WTC11 (cell line): ENCODE measurements around the gene CSNK1G1. TPM values are rescaled to one million over a fixed set of nuclear protein-coding genes. Genes with fewer than 3 reads are reported as not detected.
"Not testable (repeated sequence)": the region's sequence is repeated elsewhere in the genome, so short reads cannot be mapped to it uniquely, and the experiment has no call there.

Experiments
- ATAC-seq: fragments of 200-7000 bp; cut with Tn5 transposase; 2 replicates; pipeline ENCODE4 v1.10.0; 2021; ENCODE audit warnings: mild to moderate bottlenecking, moderate library complexity
- CTCF ChIA-PET: fragments of 300-600 bp; sonication (Branson Sonifier 250); formaldehyde crosslinking; loops from one replicate; lab custom pipeline; 2021; ENCODE audit warnings: antibody characterized with exemption; lab: Charles Lee
- POLR2A ChIA-PET: fragments of 350-600 bp; sonication (Branson Sonifier 250); formaldehyde crosslinking; loops from one replicate; lab custom pipeline; 2021; ENCODE audit warnings: antibody characterized with exemption; lab: Charles Lee
- DNase-seq: peaks from one replicate; pipeline ENCODE4 v3.0.0; 2021; ENCODE audit warnings: low spot score
- H3K27ac Mint-ChIP-seq: 2 replicates; pipeline ENCODE4 v1.8.0; 2021; ENCODE audit warnings: mixed read lengths
- H3K27me3 Mint-ChIP-seq: 2 replicates; pipeline ENCODE4 v1.8.0; 2021; ENCODE audit warnings: low read depth, mild to moderate bottlenecking, moderate library complexity, mixed read lengths
- H3K36me3 Mint-ChIP-seq: 2 replicates; pipeline ENCODE4 v1.8.0; 2021; ENCODE audit warnings: mixed read lengths
- H3K4me1 Mint-ChIP-seq: 2 replicates; pipeline ENCODE4 v1.8.0; 2022; ENCODE audit warnings: mixed read lengths
- H3K4me3 Mint-ChIP-seq: 2 replicates; pipeline ENCODE4 v1.8.0; 2021; ENCODE audit warnings: mild to moderate bottlenecking, moderate library complexity, mixed read lengths
- H3K9me3 Mint-ChIP-seq: 2 replicates; pipeline ENCODE4 v1.8.0; 2021; ENCODE audit warnings: mixed read lengths
- ATF2 ChIP-seq: sonication (generic); formaldehyde crosslinking; IDR thresholded peaks from 2 replicates; pipeline ENCODE4 v1.8.1; 2022; ENCODE audit warnings: low read depth, missing genetic modification reagents, borderline replicate concordance
- CDX4 ChIP-seq: fragments of 250-450 bp; sonication (Bioruptor Pico); IDR thresholded peaks from 2 replicates; pipeline ENCODE4 v1.9.0; 2021; ENCODE audit warnings: moderate library complexity, mild to moderate bottlenecking, inconsistent platforms, borderline replicate concordance
- ELF4 ChIP-seq: sonication (generic); formaldehyde crosslinking; IDR thresholded peaks from 2 replicates; pipeline ENCODE4 v1.8.1; 2022; ENCODE audit warnings: low read depth, mild to moderate bottlenecking, moderate library complexity, missing genetic modification reagents
- FOXK1 ChIP-seq: sonication (generic); formaldehyde crosslinking; IDR thresholded peaks from 2 replicates; pipeline ENCODE4 v1.8.0; 2022; ENCODE audit warnings: mild to moderate bottlenecking, moderate library complexity, missing genetic modification reagents
- GABPB1 ChIP-seq: sonication (generic); formaldehyde crosslinking; IDR thresholded peaks from 2 replicates; pipeline ENCODE4 v1.8.1; 2023; ENCODE audit warnings: mild to moderate bottlenecking, missing genetic modification reagents
- IRF1 ChIP-seq: sonication (generic); formaldehyde crosslinking; IDR thresholded peaks from 2 replicates; pipeline ENCODE4 v1.8.0; 2023; ENCODE audit warnings: missing genetic modification reagents
- JAZF1 ChIP-seq: fragments of 250-450 bp; sonication (Bioruptor Pico); IDR thresholded peaks from 2 replicates; pipeline ENCODE4 v1.9.0; 2021; ENCODE audit warnings: moderate library complexity, mild to moderate bottlenecking, inconsistent platforms
- JUN ChIP-seq: sonication (generic); formaldehyde crosslinking; IDR thresholded peaks from 2 replicates; pipeline ENCODE4 v1.8.0; 2023; ENCODE audit warnings: mild to moderate bottlenecking, missing genetic modification reagents
- USF1 ChIP-seq: sonication (generic); formaldehyde crosslinking; IDR thresholded peaks from 2 replicates; pipeline ENCODE4 v1.8.0; 2022; ENCODE audit warnings: mild to moderate bottlenecking, missing genetic modification reagents
- ZNF138 ChIP-seq: sonication (generic); formaldehyde crosslinking; conservative IDR thresholded peaks from 2 replicates; pipeline ENCODE4 v1.8.1; 2022; ENCODE audit warnings: mild to moderate bottlenecking, moderate library complexity, missing genetic modification reagents
- ZNF317 ChIP-seq: sonication (generic); formaldehyde crosslinking; IDR thresholded peaks from 2 replicates; pipeline ENCODE4 v1.8.1; 2023; ENCODE audit warnings: low read depth, mild to moderate bottlenecking, moderate library complexity, missing genetic modification reagents, borderline replicate concordance
- ZNF396 ChIP-seq: fragments of 250-450 bp; sonication (Bioruptor Pico); IDR thresholded peaks from 2 replicates; pipeline ENCODE4 v1.8.0; 2021; ENCODE audit warnings: mild to moderate bottlenecking, moderate library complexity, borderline replicate concordance
- ZNF416 ChIP-seq: fragments of 250-450 bp; sonication (Bioruptor Pico); IDR thresholded peaks from 2 replicates; pipeline ENCODE4 v1.9.0; 2021; ENCODE audit warnings: mild to moderate bottlenecking, inconsistent platforms
- ZNF671 ChIP-seq: fragments of 250-450 bp; sonication (Bioruptor Pico); IDR thresholded peaks from 2 replicates; pipeline ENCODE4 v1.8.0; 2021; ENCODE audit warnings: mild to moderate bottlenecking
- total RNA-seq: library from RNA; stranded (reverse); gene quantifications from 3 replicates; pipeline ENCODE4 v1.2.3, GENCODE V29; 2021
- TF ChIP-seq, protein P1 (sequence below): sonication (generic); formaldehyde crosslinking; IDR thresholded peaks from 2 replicates; pipeline ENCODE4 v1.8.1; 2023; ENCODE audit warnings: mild to moderate bottlenecking, missing genetic modification reagents
- TF ChIP-seq, protein P2 (sequence below): fragments of 250-450 bp; sonication (Bioruptor Pico); IDR thresholded peaks from 2 replicates; pipeline ENCODE4 v2.1.2; 2022; ENCODE audit warnings: mild to moderate bottlenecking, moderate library complexity
- TF ChIP-seq, protein P3 (sequence below): sonication (generic); formaldehyde crosslinking; IDR thresholded peaks from 2 replicates; pipeline ENCODE4 v1.8.1; 2022; ENCODE audit warnings: mild to moderate bottlenecking, moderate library complexity, missing genetic modification reagents
- TF ChIP-seq, protein P4 (sequence below): fragments of 250-450 bp; sonication (Bioruptor Pico); IDR thresholded peaks from 2 replicates; pipeline ENCODE4 v1.9.0; 2021; ENCODE audit warnings: mild to moderate bottlenecking
- TF ChIP-seq, protein P5 (sequence below): sonication (generic); formaldehyde crosslinking; IDR thresholded peaks from 2 replicates; pipeline ENCODE4 v1.8.1; 2022; ENCODE audit warnings: missing genetic modification reagents, borderline replicate concordance

The CSNK1G1 gene
- total RNA-seq, 1 experiment from 2014 or later = 19.3 TPM

DNA sequence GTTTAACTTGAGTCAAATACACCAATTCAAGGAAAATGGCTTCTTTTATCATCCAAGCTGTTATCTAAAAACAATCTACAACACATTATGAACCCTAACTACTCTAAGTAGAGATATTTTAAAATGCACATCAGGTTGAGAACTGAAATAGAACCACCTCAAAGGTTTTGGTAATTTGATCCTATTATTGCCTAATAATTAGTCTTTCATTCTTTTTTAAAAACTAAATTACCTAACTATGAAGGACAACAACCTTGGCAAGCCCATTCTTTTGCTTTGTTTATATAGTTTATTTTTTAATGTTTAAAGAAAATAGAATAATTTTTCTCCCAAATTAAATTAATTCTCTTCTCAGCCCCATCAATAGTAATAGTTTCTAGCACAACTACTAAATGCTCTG lies 132.1 kb downstream of the CSNK1G1 start:
- no peak for DNase-seq
- ChIA-PET POLR2A (no interaction called here), CTCF (no interaction called here)
- peaks cover 14% of the 10 kb centered on the region for H3K36me3 Mint-ChIP-seq
- H3K4me1 Mint-ChIP-seq = no peaks in the 10 kb centered on the region
- no peak for ATAC-seq
- H3K9me3 Mint-ChIP-seq = peaks cover 19% of the 10 kb centered on the region
- H3K4me3 Mint-ChIP-seq = no peak overlapping the region
- no peaks in the 10 kb centered on the region for H3K27me3 Mint-ChIP-seq
- no peak for TF ChIP-seq ATF2 (CRISPR knock-in tag)
- no peak for TF ChIP-seq IRF1 (CRISPR knock-in tag)
- no peak for TF ChIP-seq JUN
- TF ChIP-seq, all 79 proteins: peak for 0
- no peak overlapping the region for H3K27ac Mint-ChIP-seq

DNA sequence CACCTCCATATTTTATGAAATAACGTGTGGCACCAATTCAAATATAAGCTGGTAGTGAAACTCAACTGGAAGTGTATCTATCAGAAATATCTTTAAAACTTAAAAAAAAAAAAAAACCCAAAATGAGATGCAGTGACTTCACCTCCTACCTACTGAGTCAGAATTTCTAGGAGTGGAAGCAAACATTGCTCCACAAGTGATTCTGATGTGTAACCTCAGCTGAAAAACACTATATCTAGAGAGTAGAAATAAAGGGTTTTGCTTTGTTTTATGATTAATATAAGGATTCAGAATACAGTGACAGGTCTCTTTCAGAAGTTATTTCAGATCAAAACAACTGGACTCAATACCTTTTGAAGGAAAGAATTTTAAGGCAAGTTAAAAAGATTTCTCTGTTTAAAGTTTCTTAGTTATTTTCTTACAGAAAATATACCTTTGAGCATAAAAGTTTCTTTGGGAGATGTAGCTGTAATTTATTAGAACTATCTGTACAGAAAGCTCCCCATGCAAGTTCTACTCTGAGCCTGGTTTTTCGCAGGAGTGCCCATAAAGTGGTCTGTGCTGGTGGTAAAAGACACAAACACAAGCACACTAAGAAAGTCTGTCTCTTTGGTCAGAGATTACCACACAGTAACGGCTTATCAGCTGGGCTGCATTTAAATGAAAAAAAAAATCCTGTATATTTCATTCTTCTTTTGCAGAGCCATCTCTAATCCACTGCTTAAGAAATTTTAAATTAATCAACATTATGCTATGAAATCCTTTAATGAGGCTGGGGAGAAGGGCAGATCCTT lies 133.2 kb downstream of the CSNK1G1 start:
- H3K9me3 Mint-ChIP-seq = peaks cover 19% of the 10 kb centered on the region

DNA sequence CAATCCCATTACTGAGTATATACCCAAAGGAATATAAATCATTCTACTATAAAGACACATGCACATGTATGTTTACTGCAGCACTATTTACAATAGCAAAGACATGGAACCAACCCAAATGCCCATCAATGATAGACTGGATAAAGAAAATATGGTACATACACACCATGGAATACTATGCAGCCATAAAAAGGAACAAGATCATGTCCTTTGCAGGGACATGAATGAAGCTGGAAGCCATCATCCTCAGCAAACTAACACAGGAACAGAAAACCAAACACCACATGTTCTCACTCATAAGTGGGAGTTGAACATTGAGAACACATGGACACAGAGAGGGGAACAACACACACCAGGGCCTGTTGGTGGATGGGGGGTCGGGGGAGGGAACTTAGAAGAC lies 134.1 kb downstream of the CSNK1G1 start:
- H3K36me3 Mint-ChIP-seq = peaks cover 14% of the 10 kb centered on the region
- H3K27me3 Mint-ChIP-seq, DNase-seq, ATAC-seq, H3K4me3 Mint-ChIP-seq, CTCF ChIA-PET, H3K4me1 Mint-ChIP-seq, H3K27ac Mint-ChIP-seq: not testable (repeated sequence)
- peaks cover 19% of the 10 kb centered on the region for H3K9me3 Mint-ChIP-seq
- POLR2A ChIA-PET = interaction anchor here (0.5 to 0.7 kb wide), 2 partner anchors 97 to 130 kb away, joined by 3 to 4 read pairs; no protein-coding TSS in a partner anchor

More for the DNA sequence above, 133.2 kb downstream of the CSNK1G1 start:
- TF ChIP-seq JUN = no peak
- TF ChIP-seq, protein P1, sequence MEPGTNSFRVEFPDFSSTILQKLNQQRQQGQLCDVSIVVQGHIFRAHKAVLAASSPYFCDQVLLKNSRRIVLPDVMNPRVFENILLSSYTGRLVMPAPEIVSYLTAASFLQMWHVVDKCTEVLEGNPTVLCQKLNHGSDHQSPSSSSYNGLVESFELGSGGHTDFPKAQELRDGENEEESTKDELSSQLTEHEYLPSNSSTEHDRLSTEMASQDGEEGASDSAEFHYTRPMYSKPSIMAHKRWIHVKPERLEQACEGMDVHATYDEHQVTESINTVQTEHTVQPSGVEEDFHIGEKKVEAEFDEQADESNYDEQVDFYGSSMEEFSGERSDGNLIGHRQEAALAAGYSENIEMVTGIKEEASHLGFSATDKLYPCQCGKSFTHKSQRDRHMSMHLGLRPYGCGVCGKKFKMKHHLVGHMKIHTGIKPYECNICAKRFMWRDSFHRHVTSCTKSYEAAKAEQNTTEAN (CRISPR knock-in tag) = no peak
- TF ChIP-seq, protein P2, sequence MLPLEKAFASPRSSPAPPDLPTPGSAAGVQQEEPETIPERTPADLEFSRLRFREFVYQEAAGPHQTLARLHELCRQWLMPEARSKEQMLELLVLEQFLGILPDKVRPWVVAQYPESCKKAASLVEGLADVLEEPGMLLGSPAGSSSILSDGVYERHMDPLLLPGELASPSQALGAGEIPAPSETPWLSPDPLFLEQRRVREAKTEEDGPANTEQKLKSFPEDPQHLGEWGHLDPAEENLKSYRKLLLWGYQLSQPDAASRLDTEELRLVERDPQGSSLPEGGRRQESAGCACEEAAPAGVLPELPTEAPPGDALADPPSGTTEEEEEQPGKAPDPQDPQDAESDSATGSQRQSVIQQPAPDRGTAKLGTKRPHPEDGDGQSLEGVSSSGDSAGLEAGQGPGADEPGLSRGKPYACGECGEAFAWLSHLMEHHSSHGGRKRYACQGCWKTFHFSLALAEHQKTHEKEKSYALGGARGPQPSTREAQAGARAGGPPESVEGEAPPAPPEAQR (CRISPR knock-in tag) = no peak
- no peak for TF ChIP-seq GABPB1 (CRISPR knock-in tag)
- TF ChIP-seq, protein P3, sequence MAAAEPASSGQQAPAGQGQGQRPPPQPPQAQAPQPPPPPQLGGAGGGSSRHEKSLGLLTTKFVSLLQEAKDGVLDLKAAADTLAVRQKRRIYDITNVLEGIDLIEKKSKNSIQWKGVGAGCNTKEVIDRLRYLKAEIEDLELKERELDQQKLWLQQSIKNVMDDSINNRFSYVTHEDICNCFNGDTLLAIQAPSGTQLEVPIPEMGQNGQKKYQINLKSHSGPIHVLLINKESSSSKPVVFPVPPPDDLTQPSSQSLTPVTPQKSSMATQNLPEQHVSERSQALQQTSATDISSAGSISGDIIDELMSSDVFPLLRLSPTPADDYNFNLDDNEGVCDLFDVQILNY (CRISPR knock-in tag) = no peak
- no peak for TF ChIP-seq ZNF317
- no peak for TF ChIP-seq CDX4
- TF ChIP-seq ZNF138 (CRISPR knock-in tag) = no peak
- TF ChIP-seq, protein P4, sequence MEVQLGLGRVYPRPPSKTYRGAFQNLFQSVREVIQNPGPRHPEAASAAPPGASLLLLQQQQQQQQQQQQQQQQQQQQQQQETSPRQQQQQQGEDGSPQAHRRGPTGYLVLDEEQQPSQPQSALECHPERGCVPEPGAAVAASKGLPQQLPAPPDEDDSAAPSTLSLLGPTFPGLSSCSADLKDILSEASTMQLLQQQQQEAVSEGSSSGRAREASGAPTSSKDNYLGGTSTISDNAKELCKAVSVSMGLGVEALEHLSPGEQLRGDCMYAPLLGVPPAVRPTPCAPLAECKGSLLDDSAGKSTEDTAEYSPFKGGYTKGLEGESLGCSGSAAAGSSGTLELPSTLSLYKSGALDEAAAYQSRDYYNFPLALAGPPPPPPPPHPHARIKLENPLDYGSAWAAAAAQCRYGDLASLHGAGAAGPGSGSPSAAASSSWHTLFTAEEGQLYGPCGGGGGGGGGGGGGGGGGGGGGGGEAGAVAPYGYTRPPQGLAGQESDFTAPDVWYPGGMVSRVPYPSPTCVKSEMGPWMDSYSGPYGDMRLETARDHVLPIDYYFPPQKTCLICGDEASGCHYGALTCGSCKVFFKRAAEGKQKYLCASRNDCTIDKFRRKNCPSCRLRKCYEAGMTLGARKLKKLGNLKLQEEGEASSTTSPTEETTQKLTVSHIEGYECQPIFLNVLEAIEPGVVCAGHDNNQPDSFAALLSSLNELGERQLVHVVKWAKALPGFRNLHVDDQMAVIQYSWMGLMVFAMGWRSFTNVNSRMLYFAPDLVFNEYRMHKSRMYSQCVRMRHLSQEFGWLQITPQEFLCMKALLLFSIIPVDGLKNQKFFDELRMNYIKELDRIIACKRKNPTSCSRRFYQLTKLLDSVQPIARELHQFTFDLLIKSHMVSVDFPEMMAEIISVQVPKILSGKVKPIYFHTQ (CRISPR knock-in tag) = no peak
- TF ChIP-seq, protein P5, sequence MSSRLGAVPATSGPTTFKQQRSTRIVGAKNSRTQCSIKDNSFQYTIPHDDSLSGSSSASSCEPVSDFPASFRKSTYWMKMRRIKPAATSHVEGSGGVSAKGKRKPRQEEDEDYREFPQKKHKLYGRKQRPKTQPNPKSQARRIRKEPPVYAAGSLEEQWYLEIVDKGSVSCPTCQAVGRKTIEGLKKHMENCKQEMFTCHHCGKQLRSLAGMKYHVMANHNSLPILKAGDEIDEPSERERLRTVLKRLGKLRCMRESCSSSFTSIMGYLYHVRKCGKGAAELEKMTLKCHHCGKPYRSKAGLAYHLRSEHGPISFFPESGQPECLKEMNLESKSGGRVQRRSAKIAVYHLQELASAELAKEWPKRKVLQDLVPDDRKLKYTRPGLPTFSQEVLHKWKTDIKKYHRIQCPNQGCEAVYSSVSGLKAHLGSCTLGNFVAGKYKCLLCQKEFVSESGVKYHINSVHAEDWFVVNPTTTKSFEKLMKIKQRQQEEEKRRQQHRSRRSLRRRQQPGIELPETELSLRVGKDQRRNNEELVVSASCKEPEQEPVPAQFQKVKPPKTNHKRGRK = no peak
- no peak for TF ChIP-seq ELF4 (CRISPR knock-in tag)
- TF ChIP-seq FOXK1 (CRISPR knock-in tag) = no peak
- TF ChIP-seq ZNF416 (CRISPR knock-in tag) = no peak
- no peak for TF ChIP-seq ZNF396
- no peak for TF ChIP-seq USF1 (CRISPR knock-in tag)
- TF ChIP-seq ZNF671 (CRISPR knock-in tag) = no peak
- TF ChIP-seq JAZF1 (CRISPR knock-in tag) = no peak
- TF ChIP-seq, all 79 proteins: peak for 0
- no peaks in the 10 kb centered on the region for H3K27me3 Mint-ChIP-seq
- H3K36me3 Mint-ChIP-seq = peaks cover 14% of the 10 kb centered on the region
- no peaks in the 10 kb centered on the region for H3K4me1 Mint-ChIP-seq
- no peak overlapping the region for H3K27ac Mint-ChIP-seq
- no peak overlapping the region for H3K4me3 Mint-ChIP-seq
- ChIA-PET CTCF (no interaction called here), POLR2A (interaction anchor here (0.6 to 0.7 kb wide), 2 partner anchors 129 to 266 kb away, joined by 3 to 4 read pairs; no protein-coding TSS in a partner anchor)
- ATAC-seq (no peak), DNase-seq (no peak)
